Testis (tissue), 3 donors: ENCODE data around the gene UVRAG. TPM values are rescaled to one million over a fixed set of nuclear protein-coding genes. Genes with fewer than 3 reads are reported as not detected.

Experiments used
- DNase-seq: peaks from one replicate; pipeline ENCODE4 v3.0.0-alpha.2; 2019
- H3K27ac ChIP-seq, 2 donors: fragments of 200-600 bp; sonication (generic); one replicate each; pipeline ENCODE4 v1.5.1; 2019
- H3K27me3 ChIP-seq: fragments of 200-600 bp; sonication (generic); one replicate; pipeline ENCODE4 v1.5.1; 2019
- H3K36me3 ChIP-seq: fragments of 200-600 bp; sonication (generic); one replicate; pipeline ENCODE4 v1.5.1; 2017; ENCODE audit warnings: low read depth; ENCODE audit errors: missing control alignments
- H3K4me1 ChIP-seq: fragments of 200-600 bp; sonication (generic); one replicate; pipeline ENCODE4 v1.5.1; 2019
- H3K4me3 ChIP-seq, 2 donors: fragments of 200-600 bp; sonication (generic); one replicate each; pipeline ENCODE4 v1.5.1; 2017 to 2019
- H3K9me3 ChIP-seq: fragments of 200-600 bp; sonication (generic); one replicate; pipeline ENCODE4 v1.5.1; 2017
- POLR2A ChIP-seq: fragments of 450-650 bp; IDR thresholded peaks from one replicate; pipeline ENCODE4 v1.6.1; 2017; ENCODE audit warnings: antibody characterized with exemption, mild to moderate bottlenecking, moderate library complexity
- WGBS, 2 donors: methylation state at CpG; one replicate each; pipeline ENCODE4 v1.1.5; 2018; 5-methylcytosine and 5-hydroxymethylcytosine counted together
- intact Hi-C: fragments of 100-400 bp; cut with DNase I; formaldehyde crosslinking; loops from one replicate; pipeline ENCODE4 v1.15.1; 2023; ENCODE audit warnings: low total_unique reads
- polyA plus RNA-seq: library from polyadenylated mRNA; stranded (reverse); fragments of 350-450 nt; fragmentation: Illumina TruSeq; extraction: RNeasy Lipid Tissue Mini Kit (QIAGEN cat#74804); gene quantifications from one replicate; pipeline ENCODE4 v1.2.3, GENCODE V29; 2014; ENCODE audit warnings: low read depth, low replicate concordance; ENCODE audit not compliant: insufficient read depth
- total RNA-seq, 2 donors: library from RNA; depleted of rRNA; stranded (reverse); fragments of >200 nt; gene quantifications; one replicate each; pipeline ENCODE4 v1.2.3, GENCODE V29; 2016
- TF ChIP-seq, protein P1 (sequence below), 3 experiments: fragments of 450-650 bp in 2 of 3; fragments of 200-600 bp in 1 of 3; sonication (generic) in 1 of 3; IDR thresholded peaks; one replicate each; pipeline ENCODE4 v1.5.1; 2016 to 2019; ENCODE audit warnings: antibody characterized with exemption in 3 of 3, mild to moderate bottlenecking in 2 of 3, moderate library complexity in 1 of 3

Gene UVRAG
- total and polyA plus RNA-seq, 3 donors from 2014 or later: 10.8 to 22.4 (median 20.1) TPM

DNA sequence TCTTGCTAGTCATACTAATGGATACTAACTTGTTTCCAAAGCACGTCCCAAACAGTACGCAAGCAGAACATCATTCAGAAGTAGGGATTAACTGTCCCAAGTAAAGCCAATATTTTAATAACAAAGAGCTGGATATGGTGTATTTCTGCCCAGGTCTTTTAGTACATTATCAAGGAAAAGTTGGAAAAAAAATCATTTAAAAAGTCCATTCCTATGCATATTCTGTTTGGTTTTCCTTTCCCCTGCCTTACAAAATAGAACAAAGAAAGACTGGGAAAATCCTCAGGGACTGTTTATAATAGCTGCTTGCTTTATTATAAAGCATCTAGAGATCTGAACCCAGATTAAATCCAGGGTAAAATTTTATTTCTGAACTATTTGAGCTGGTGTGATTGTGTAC is 83.9 kb downstream of the UVRAG start:
- DNase-seq: no peak
- Histone ChIP-seq H3K27ac (no peak overlapping the region), H3K27me3 (no peaks in the 10 kb centered on the region), H3K9me3 (no peaks in the 10 kb centered on the region), H3K36me3 (no peaks in the 10 kb centered on the region), H3K4me3 (no peak overlapping the region), H3K4me1 (no peaks in the 10 kb centered on the region)
- intact Hi-C loops: loop anchor here (10.0 kb wide), 1 partner anchor 256 kb away; no protein-coding TSS in a partner anchor
- WGBS, 2 donors: 94 to 97% methylated on average over 2 of the region's 2 CpGs
- no peak for TF ChIP-seq POLR2A
- TF ChIP-seq, protein P1, sequence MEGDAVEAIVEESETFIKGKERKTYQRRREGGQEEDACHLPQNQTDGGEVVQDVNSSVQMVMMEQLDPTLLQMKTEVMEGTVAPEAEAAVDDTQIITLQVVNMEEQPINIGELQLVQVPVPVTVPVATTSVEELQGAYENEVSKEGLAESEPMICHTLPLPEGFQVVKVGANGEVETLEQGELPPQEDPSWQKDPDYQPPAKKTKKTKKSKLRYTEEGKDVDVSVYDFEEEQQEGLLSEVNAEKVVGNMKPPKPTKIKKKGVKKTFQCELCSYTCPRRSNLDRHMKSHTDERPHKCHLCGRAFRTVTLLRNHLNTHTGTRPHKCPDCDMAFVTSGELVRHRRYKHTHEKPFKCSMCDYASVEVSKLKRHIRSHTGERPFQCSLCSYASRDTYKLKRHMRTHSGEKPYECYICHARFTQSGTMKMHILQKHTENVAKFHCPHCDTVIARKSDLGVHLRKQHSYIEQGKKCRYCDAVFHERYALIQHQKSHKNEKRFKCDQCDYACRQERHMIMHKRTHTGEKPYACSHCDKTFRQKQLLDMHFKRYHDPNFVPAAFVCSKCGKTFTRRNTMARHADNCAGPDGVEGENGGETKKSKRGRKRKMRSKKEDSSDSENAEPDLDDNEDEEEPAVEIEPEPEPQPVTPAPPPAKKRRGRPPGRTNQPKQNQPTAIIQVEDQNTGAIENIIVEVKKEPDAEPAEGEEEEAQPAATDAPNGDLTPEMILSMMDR (IDR thresholded peaks at IDR 0.05): no peak

DNA sequence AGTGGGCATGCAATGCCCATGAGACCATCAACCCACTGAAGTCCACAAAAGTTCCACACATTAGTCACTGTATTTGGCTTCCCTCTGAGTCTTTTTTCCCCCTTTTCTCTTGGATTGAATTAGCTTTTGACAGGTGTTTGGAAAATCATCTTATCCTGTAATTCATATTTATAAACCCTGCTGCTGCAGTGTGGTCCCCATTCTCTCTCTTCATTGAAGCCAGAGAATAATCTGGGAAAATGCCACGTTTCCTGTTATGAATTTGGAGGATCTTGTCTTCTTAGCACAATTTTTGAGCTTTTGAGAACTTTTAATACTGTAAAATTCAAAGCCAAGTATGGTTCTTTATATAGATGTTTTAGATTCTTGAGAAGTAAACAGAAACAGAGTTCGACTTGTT is 84.8 kb downstream of the UVRAG start:
- H3K27ac ChIP-seq: no peak overlapping the region
- intact Hi-C loops: loop anchor here (10.0 kb wide), 1 partner anchor 255 kb away; no protein-coding TSS in a partner anchor
- 45 to 52% methylated on average over 2 of the region's 2 CpGs for WGBS, 2 donors
- no peaks in the 10 kb centered on the region for H3K4me1 ChIP-seq
- no peaks in the 10 kb centered on the region for H3K27me3 ChIP-seq
- no peak overlapping the region for H3K4me3 ChIP-seq
- H3K36me3 ChIP-seq: no peaks in the 10 kb centered on the region
- TF ChIP-seq, protein P1 (IDR thresholded peaks at IDR 0.05): no peak
- no peak for TF ChIP-seq POLR2A
- no peak for DNase-seq
- H3K9me3 ChIP-seq: no peaks in the 10 kb centered on the region

DNA sequence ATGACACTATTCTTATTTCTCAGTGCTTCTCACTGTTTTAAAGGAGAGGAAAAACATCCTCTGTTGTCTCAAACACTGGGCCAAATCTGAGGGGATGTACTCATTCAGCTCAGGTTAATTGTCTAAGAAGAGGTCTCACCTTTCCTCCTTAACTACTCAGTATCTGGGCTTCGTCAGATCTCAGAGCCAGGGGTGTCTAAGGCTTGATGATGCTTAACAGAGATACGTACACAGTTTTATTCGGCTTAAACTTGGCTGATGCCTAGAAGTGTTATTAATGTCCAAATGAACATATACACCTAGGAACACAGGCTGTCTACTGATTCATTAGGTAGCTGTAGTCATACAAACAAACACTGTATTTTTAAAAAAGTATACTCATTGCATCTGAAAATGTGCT is 85.8 kb downstream of the UVRAG start:
- H3K4me1 ChIP-seq: no peaks in the 10 kb centered on the region
- no peak overlapping the region for H3K4me3 ChIP-seq
- H3K27me3 ChIP-seq: no peaks in the 10 kb centered on the region
- DNase-seq: no peak
- TF ChIP-seq, protein P1 (IDR thresholded peaks at IDR 0.05): no peak
- no peak for TF ChIP-seq POLR2A
- H3K27ac ChIP-seq: no peak overlapping the region
- H3K36me3 ChIP-seq: no peaks in the 10 kb centered on the region
- H3K9me3 ChIP-seq: no peaks in the 10 kb centered on the region
- intact Hi-C loops: no loop called here
- 56 to 73% methylated on average over 3 of the region's 3 CpGs for WGBS, 2 donors

DNA sequence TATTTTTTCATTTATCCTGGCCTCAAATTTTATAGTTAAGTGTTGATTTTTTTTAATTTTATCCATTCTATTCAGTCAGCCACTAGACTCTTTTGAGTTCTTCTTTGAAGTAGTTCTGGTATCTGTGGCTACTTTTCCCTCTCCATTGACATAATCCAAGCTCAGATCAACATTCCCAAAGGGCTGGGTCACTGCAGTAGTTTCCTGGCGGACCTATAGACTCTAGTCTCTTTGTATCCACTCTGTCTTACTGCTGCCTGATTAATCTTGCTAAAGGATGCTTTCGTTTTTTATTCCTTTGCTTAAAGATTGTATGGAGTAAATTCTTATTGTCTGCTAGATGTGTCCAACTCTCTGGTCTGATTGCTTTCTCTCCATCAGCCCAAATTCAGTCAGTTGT is 87.6 kb downstream of the UVRAG start:
- Histone ChIP-seq H3K4me1 (no peaks in the 10 kb centered on the region), H3K27ac (no peak overlapping the region), H3K9me3 (no peaks in the 10 kb centered on the region), H3K4me3 (no peak overlapping the region), H3K36me3 (no peaks in the 10 kb centered on the region), H3K27me3 (no peaks in the 10 kb centered on the region)
- no peak for DNase-seq
- intact Hi-C loops: no loop called here
- TF ChIP-seq POLR2A: no peak
- TF ChIP-seq, protein P1 (IDR thresholded peaks at IDR 0.05): no peak
- 83 to 86% methylated on average over 2 of the region's 2 CpGs for WGBS, 2 donors

DNA sequence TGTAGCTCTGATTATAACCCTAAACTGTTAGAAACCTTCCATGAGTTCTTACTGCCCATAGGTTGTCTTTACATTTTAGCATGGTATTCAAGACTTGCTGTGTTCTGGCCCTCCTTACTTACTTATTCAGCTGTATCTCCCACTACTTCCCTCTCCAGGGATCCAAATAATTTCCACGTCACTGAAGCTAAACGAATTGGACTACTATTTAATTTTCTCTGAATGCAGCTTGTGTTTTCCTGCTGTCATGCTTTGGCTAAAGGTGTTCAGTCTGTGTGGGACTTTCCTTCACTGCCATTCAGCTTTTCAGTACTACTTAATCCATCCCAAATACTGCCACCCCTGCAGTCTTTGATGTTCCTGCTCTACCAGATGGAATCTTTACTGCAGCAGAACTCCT is 88.3 kb downstream of the UVRAG start:
- TF ChIP-seq, protein P1 (IDR thresholded peaks at IDR 0.05): no peak
- no peak for TF ChIP-seq POLR2A
- no peak overlapping the region for H3K4me3 ChIP-seq
- no peak overlapping the region for H3K27ac ChIP-seq
- H3K27me3 ChIP-seq: no peaks in the 10 kb centered on the region
- H3K4me1 ChIP-seq: no peaks in the 10 kb centered on the region
- intact Hi-C loops: no loop called here
- WGBS, 2 donors: 61 to 69% methylated on average over 2 of the region's 2 CpGs
- H3K36me3 ChIP-seq: no peaks in the 10 kb centered on the region
- DNase-seq: no peak
- no peaks in the 10 kb centered on the region for H3K9me3 ChIP-seq
